ENCODE data around the gene USP38.
"Not testable (repeated sequence)": the region's sequence is repeated elsewhere in the genome, so short reads cannot be mapped to it uniquely, and the experiment has no call there.

Gene USP38

DNA sequence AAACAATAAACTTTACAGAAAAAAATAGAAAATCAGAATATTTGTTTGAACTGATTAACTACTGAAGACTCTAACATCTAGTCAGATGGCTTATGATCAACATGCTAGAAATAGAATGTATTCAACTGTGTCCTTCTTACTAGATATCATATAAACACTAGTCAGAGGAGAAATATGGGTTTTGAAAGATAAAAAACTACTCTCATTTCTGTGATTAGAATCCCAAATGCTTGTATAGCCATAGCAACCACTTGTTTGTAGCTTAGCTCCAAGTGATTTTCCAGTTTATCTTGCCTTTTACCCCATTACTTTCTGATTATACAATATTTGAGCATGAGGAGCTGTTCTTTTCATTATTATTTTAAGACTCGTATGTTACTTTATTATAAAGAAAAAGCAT is 31.2 kb downstream of the USP38 start:
- DNase-seq (ENCODE audit: low spot score): no peak

DNA sequence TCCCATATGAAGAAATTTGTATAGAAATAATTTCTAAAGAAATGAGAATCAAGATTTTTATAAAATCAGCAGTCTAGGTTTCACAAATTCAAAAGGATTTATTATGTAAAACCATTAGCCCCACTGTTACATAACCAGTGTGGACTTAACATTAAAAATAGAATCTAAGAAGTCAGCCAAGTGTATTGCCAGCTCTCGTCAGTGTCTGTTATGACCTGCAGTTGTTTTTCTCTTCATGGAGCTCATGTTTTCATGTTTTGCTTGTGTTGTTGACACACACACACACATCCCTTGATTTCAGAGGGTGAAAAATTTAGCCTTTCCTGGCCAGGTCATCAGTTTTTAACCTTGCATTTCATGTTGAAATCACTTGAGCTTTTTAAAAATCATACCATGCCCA is 39.5 kb downstream of the USP38 start:
- peak; percentile 6 for DNase-seq (ENCODE audit: low spot score)

DNA sequence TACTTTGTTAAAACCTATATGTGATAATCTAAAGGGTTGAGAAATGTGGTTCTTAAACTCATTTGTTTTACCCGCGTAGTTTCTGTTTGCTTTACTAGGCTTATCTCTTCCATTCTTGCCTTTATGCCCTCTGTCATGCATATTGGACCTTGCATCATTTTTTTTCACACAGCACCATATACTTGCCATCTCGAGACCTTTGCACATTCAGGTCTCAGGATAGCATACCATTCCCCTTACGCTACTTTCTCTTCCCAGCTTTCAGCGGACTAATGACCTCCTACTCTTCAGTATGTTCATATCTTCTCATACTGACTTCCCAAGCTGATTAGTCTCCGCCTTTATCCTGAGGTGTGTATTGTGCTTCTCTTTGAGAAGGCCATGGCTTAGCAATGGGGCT is 40.5 kb downstream of the USP38 start:
- DNase-seq (ENCODE audit: low spot score): no peak

DNA sequence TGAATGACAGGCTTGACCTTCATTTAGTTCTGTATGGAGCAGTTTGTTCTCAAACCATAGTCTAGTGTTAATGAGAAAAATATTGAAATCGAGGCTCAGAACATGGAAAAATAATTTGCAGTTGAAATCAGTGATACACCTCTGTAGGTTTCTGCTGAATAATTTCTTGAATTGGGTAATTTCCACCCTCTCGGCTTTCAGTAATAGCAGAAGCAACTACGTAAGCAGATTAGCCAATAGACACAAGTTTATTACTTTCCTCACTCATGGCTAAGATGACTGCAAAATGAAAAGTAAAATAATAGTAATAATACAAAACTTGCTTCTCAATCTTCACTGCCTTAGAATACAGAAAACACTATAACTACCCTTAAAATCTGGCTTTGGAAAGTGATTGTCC is 46.0 kb downstream of the USP38 start:
- DNase-seq (ENCODE audit: low spot score): no peak

DNA sequence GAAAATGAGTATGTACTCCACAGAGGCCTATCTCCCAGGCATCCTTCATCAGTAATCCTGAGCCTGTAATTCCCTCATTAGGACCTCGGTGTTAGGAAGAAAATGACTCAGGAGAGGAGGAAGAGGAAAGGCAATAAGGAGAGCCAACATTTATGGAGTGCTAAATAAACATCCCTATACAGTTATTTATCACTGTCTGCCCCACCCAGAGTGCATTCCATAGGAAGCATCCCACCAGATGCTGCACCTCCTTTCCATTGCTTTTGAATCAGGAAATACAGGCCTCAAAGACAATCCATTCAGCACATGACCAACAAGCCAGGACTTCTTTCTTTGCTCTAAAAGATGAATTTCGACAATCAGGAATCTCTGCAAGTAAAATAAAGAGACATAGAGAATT is 47.6 kb downstream of the USP38 start:
- no peak for DNase-seq (ENCODE audit: low spot score)

DNA sequence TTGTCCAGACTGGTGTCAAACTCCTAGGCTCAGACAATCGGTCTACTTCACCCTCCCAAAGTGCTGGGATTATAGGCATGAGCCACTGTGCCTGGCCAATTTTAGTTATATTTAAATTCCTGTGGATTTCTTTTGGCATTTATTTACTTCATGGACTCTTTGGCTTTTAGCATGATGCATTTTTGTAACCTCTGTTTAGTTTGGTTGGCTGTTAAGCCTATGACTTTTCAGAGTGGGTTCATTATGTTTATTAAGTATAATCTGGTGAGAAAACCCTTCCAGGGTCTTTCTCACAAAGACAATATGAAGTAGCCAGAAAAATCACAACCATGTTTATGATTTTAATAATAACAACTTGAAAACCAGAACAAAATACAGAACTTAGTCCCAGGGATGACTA is 49.4 kb downstream of the USP38 start:
- DNase-seq (ENCODE audit: low spot score): no peak

DNA sequence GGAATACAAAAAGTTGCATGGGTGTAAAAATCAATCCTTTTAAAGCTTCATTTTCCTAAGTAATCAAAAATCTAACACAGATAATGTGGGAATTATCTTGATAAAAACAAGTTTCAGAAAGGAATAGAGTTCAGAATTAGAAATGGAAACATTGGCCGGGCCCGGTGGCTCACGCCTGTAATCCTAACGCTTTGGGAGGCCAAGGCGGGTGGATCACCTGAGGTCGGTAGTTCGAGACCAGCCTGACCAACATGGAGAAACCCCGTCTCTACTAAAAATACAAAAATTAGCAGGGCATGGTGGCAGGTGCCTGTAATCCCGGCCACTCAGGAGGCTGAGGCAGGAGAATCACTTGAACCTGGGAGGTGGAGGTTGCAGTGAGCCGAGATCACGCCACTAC is 52.5 kb downstream of the USP38 start:
- not testable (repeated sequence) for DNase-seq (ENCODE audit: low spot score)

DNA sequence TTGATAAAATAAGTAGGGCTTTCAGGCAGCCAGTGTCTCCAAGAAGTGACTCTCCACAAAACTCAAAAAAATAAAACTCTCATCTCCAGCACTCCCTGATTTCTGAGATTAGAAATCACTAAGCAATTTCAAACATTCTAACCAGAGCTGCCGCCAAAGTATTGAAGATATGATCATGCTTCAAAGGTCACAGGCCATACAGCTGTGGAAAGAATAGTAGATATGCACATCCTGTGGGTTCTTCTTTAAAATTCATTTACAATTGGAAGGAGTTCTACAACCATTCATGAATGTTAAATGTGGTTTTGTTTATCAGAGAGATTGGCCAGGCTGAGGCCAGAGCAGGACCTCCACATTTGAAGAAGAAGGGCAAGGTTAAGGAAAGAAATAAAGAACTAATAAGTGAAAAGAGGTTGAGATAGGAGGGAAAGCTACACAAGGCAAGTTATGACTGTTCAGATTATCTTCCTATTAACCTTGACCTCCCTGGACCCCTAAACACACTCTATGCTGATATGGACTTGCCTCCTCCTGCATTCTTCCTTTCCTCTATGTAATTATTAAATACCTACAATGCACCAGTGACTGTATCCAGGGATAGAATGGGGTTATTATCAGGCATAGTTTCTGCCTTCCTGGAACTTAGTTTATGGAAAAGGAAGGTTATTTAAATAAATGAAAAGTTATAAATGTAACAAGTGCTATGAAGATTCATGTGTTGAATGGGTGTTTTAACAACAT is 56.4 kb downstream of the USP38 start:
- no peak for DNase-seq (ENCODE audit: low spot score)

DNA sequence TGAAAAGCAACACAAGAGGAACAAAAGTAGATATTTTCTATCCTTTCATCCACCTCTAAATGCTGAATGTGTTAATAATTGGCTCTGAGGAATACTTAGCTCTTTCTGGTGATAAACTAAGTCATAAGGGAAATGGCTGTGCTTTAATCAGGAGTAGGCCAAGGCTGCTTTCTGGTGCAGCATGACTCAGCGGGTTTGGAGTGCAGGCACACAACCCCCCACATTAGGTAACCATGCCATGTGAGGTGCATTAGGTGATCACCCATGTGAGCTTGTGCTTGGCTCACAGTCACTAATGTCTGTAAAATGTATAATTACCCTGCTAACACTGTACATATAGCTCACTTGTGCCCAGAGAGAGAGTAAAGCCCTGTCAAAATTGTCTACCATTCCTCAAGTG is 57.2 kb downstream of the USP38 start:
- no peak for DNase-seq (ENCODE audit: low spot score)

DNA sequence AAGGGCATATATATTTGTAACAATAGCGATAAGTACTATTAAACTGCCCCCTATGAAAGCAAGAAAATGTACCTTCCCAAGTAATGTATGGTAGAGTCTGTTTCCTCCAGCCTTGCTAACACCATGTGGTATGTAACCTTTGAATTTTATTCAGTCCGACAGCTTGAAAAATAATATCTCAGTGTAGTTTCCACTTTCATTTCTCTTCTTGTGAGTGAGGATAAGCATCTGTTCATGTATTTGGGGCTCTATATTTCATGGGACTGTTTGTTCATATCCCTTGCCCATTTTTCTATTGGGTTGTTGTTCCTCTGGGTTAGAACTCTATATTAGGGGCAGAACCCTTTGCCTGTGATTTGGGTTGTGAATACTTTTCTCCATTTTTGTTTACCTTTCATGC is 58.3 kb downstream of the USP38 start:
- no peak for DNase-seq (ENCODE audit: low spot score)

DNA sequence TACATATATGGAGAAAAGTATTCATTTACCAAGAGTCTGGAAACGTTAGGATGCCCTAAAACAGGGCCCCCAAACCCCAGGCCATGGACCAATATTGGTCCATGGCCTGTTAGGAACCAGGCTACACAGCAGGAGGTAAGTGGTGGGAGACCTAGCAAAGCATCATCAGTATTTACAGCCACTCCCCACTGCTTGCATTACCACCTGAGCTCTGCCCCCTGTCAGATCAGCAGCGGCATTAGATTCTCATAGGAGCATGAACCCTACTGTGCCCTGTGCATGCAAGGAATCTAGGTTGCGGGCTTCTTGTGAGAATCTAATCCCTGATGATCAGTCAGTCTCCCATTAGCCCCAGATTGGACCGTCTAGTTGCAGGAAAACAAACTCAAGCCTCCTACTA is 62.3 kb downstream of the USP38 start:
- DNase-seq (ENCODE audit: low spot score): no peak

DNA sequence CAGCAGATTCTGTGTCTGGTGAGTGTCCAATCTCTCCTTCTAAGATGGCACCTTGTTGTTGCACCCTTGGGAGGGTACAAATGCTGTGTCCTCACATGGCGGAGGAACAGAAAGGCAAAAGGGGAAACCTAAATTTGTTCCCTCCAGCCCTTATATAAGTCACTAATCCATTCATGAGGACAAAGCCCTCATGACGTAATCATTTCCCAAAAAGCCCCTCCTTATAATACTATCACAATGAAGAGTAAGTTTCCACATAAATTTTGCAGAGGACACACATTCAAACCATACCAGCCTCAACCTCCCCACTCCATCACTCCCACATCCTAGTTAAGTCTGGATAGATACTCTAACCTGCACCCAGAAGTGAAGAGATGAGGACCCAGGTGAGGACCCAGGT is 63.1 kb downstream of the USP38 start:
- no peak for DNase-seq (ENCODE audit: low spot score)

DNA sequence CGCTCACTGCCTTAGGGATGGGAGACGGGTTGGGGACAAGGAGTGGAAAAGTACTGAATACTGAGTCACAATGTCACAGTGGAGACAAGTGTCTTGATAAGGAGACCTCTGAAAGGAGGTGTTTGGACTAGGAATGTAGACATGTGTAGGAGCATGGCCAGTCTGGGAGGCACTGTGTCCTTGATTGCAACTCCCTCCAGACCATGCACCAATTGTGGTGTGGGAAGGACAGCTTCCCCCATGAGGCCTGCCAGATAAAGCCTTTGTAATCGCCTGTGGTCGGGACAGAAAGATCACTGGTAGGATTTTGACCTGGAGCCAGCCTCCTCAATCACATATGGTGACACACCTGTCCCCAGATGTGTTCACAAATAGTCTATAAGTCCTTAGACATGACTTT is 64.1 kb downstream of the USP38 start:
- DNase-seq (ENCODE audit: low spot score): no peak

DNA sequence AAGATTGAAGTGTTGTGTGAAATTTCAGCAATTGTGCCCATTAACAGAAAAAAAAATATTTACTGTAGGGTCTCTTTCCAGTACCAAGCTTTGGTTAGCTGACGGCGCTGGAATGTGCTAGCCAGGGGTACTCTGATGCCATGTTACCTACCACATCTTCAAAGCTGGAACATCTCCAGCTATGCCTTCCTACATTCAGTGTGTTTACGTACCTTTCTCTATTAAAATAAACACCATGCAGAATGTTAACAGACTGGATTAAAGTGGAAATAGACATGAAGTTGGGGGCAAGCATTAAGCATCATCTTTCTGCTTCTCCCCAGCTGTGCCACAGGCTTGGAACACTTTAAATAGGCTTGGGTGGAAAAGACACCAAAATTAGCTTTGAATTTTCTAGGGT is 65.9 kb downstream of the USP38 start:
- no peak for DNase-seq (ENCODE audit: low spot score)

DNA sequence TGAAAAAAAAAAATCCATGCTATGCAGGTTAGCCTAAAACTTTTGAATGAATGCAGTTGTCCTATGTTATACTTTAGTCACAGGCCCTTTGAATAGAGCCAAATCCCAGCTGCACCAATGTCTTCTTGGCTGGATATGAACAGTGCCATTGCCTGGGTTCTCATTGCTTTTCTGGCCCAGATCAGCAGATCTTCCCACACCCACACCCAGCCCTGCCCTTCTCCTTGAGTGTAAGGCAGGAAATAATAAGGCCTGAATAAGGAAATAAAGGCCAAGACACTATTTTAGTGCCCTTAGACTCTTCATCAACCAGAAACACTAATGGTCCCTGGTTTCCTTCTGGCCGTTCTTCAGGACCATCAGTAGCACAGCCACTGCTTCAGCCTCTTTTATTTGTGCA is 66.6 kb downstream of the USP38 start:
- no peak for DNase-seq (ENCODE audit: low spot score)

DNA sequence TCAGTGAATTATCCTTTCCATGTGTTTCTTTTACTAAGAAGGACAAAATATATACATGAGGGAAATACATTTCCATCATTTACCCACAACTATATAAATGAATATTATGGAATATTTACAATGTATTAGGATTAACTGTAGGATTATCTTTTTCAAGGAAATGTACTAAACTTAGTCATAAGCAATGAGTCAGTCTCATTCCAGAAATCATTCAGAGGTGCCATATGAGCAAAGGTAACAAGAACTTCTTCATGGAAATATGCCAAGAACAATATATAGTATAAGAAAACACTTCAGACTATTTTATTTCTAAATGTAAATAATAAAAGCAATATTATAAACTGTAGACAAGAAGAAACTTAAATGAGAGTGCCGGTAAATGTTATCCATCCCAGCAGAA is 67.1 kb downstream of the USP38 start:
- DNase-seq (ENCODE audit: low spot score): no peak

DNA sequence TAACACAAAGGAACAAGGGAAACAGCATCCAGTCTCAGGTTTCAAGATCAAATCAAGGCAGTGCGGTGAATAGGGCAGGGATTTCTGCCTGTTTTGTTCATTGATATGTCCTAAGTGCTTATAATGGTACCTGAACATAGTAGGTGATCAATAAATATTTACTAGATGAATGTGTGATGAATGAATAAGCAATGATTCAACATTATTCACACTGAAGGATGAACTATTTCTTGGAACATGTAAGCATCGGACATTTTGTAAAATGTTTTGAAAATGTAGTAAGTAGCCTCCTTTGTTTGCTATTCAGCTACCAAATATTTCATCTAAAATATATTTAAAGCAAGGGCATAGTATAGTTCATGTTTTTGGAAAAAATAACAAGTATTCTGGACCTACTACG is 67.8 kb downstream of the USP38 start:
- DNase-seq (ENCODE audit: low spot score): no peak

DNA sequence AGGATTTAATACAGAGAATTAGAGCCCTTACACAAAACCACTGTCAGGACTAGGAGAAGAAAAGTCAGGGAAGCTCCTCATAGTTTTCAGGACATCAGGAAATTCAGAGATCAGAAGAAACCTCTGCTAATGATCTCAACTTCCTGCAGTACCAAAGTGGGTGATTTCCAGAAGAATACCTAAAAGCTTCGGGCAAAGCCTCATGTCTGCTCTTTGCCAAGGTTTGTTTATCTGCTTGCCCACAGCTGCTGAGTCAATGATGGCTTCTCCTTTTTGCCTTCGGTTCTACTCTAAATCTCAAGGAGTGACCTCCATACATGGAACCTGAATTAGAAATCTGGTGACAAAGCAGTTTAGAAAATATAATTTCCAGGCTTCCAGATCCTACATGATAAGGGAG is 68.4 kb downstream of the USP38 start:
- DNase-seq (ENCODE audit: low spot score): no peak

DNA sequence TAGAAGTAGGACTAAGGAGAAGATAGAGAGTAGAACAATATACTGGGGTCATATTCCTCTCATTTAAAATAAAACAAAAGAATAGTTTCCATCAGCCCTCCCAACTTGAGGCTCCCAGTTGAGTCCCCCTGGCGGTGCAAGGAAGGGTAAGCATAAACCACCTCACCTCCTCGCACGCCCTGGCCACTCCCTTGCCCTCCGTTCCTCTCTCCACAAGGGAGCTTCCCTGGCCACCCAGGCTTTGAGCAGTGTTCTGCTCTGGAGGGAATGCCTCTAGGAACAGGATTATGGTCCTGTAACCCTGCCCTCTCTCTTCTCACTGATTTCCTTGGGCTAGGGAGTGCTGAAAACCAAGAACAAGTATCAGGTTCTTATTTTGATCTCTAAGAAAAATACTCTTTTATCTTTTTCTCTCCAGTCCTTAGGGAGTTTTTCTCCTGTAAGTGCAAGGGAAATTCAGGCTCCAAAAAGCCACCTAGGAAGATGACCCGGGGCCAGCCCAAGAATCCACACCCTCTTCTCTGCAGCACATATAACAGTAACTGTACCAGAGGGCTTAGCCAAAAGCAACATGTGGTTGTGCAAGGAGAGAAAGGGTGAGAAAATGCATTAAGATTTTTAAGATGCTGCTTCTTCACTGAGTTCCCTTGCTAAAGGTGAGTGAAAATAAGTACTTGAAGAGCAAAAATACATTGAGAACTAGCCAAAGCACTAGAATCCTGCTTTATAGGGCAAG is 69.9 kb downstream of the USP38 start:
- no peak for DNase-seq (ENCODE audit: low spot score)

DNA sequence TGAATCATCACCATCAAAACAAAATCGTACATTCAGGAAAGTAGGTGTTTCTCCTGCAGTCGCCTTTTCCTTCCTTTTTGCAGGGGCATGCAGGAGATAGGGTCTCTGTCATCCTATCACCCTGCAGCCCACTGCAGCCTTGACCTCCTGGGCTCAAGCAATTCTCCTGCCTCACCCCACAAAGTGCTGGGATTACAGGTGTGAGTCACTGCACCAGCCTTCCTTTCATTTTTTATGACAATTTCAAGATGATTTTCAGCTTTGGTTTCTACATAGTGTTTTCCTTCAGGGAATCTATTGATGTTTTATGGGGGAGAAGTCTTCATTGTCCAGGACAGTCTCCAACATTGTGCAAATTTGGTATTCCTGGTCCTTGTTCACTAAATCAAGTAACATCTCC is 71.7 kb downstream of the USP38 start:
- no peak for DNase-seq (ENCODE audit: low spot score)

DNA sequence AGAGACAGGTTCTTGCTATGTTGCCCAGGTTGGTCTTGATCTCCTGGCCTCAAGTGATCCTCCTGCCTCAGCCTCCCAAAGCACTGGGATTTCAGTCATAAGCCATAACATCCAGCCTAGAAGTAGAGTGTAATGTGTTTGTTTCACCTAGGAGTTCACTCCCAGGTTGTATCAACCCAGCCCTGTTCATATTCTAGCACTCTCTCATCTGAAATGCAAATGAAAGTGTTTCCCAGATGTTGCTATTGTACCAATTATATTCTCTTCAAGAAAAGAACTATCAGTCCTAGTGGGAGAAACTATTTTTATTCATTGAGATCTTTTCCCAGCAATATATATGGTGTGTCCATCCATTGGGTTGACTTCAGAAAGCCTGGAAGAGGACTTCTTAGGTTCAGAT is 72.6 kb downstream of the USP38 start:
- no peak for DNase-seq (ENCODE audit: low spot score)

DNA sequence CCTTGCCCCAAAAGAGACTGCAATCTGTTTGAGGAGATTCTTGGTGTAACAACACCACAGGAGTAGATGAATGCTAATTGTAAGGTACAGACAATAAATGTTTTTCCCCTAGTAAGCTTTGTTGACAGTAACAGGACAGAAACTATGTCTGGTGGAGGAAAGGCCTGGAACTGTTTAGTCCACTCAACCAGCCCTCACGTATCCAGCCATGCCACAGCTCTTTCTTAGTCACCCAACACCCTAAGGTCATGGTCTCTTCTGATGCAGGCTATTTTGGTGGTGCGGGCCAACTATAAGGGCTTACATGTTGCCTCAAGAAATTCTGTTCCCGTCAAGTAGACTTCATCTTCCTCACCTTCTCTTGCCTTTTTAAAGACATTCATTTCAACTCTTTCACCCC is 76.0 kb downstream of the USP38 start:
- DNase-seq (ENCODE audit: low spot score): no peak

DNA sequence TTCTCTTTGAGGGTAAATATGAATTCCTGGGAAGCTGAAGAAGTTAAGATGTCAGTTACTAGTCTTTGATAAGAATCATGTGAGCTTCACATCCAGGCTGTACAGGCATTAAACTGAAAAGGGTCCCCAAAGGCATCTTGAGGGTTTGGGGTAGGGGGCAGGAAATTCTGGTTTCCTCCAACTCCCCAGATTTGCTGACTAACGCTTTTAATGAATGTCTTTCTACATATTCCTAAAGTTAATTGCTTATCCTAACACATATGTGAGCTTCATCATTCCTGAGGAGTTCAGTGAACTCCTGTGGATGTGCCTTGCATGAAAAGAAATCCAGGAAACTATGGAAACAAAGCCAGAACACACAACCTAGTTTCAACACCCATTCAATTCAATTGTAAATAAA is 78.1 kb downstream of the USP38 start:
- no peak for DNase-seq (ENCODE audit: low spot score)

DNA sequence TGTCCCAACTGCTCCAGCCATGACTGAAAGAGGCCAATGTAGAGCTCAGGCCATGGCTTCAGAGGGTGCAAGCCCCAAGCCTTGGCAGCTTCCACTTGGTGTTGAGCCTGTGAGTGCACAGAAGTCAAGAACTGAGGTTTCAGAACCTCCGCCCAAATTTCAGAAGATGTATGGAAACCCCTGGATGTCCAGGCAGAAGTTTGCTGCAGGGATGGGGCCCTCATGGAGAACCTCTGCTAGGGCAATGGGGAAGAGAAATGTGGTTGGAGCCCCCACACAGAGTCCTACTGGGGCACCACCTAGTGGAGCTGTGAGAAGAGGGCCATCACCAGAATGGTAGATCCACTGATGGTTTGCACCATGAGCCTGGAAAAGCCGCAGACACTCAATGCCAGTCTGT is 83.0 kb downstream of the USP38 start:
- DNase-seq (ENCODE audit: low spot score): not testable (repeated sequence)

Data from putamen (tissue), 1 donor.